GM23248 (cell line): ENCODE measurements around the gene HUWE1. TPM values are rescaled to one million over a fixed set of nuclear protein-coding genes. Genes with fewer than 3 reads are reported as not detected.

Experiments
- DNase-seq: peaks from one replicate; pipeline ENCODE4 v3.0.0-alpha.2; 2015
- H2AFZ ChIP-seq: fragments of 200-600 bp; sonication (generic); 2 replicates; pipeline ENCODE4 v1.6.1; 2016; ENCODE audit warnings: antibody characterized with exemption
- H3F3A ChIP-seq: fragments of 200-600 bp; sonication (generic); 2 replicates; pipeline ENCODE4 v1.6.1; 2016; ENCODE audit warnings: mild to moderate bottlenecking, antibody characterized with exemption, mixed run types; ENCODE audit not compliant: insufficient read depth
- H3K27ac ChIP-seq: fragments of 200-600 bp; sonication (generic); 2 replicates; pipeline ENCODE4 v1.5.1; 2016; ENCODE audit warnings: mild to moderate bottlenecking
- H3K27me3 ChIP-seq: fragments of 200-600 bp; sonication (generic); replicated peaks from 2 replicates; pipeline ENCODE4 v1.6.1; 2016; ENCODE audit warnings: mild to moderate bottlenecking; ENCODE audit not compliant: insufficient read depth
- H3K36me3 ChIP-seq: fragments of 200-600 bp; sonication (generic); 2 replicates; pipeline ENCODE4 v1.6.1; 2016; ENCODE audit warnings: low read depth, mild to moderate bottlenecking
- H3K4me1 ChIP-seq: fragments of 200-600 bp; sonication (generic); 2 replicates; pipeline ENCODE4 v1.6.1; 2016; ENCODE audit warnings: mild to moderate bottlenecking; ENCODE audit not compliant: insufficient read depth
- H3K4me2 ChIP-seq: fragments of 200-600 bp; sonication (generic); one replicate; pipeline ENCODE4 v1.6.1; 2016; ENCODE audit warnings: mild to moderate bottlenecking; ENCODE audit not compliant: unreplicated experiment
- H3K4me3 ChIP-seq: fragments of 200-600 bp; sonication (generic); 2 replicates; pipeline ENCODE4 v1.5.1; 2016; ENCODE audit warnings: mild to moderate bottlenecking
- H3K79me2 ChIP-seq: fragments of 200-600 bp; sonication (generic); 2 replicates; pipeline ENCODE4 v1.6.1; 2016; ENCODE audit warnings: mild to moderate bottlenecking; ENCODE audit not compliant: insufficient read depth
- H3K9ac ChIP-seq: fragments of 200-600 bp; sonication (generic); 2 replicates; pipeline ENCODE4 v1.6.1; 2016; ENCODE audit warnings: mild to moderate bottlenecking
- H3K9me2 ChIP-seq: fragments of 200-600 bp; sonication (generic); 2 replicates; pipeline ENCODE4 v1.6.1; 2016; ENCODE audit warnings: mixed run types, mild to moderate bottlenecking, moderate library complexity; ENCODE audit not compliant: insufficient read depth
- H3K9me3 ChIP-seq: fragments of 200-600 bp; sonication (generic); one replicate; pipeline ENCODE4 v1.6.1; 2017; ENCODE audit warnings: low read depth
- H4K20me1 ChIP-seq: fragments of 200-600 bp; sonication (generic); 2 replicates; pipeline ENCODE4 v1.6.0; 2016; ENCODE audit not compliant: insufficient read depth
- EZH2 ChIP-seq: fragments of 200-600 bp; sonication (generic); IDR thresholded peaks from 2 replicates; pipeline ENCODE4 v1.6.1; 2018; ENCODE audit warnings: antibody characterized with exemption, mild to moderate bottlenecking; ENCODE audit not compliant: insufficient read depth, poor library complexity, severe bottlenecking
- EZH2phosphoT487 ChIP-seq: fragments of 200-600 bp; sonication (generic); IDR thresholded peaks from 2 replicates; pipeline ENCODE4 v1.6.1; 2018; ENCODE audit warnings: antibody characterized with exemption, moderate library complexity, mild to moderate bottlenecking, low read depth; ENCODE audit not compliant: insufficient read depth
- WGBS, 2 experiments: methylation state at CpG; one replicate each; pipeline ENCODE4 v1.1.6; 2015 to 2017; ENCODE audit warnings: low lambda C conversion rate in 2 of 2, low coverage in 1 of 2; ENCODE audit errors: missing lambda C conversion rate in 2 of 2; 5-methylcytosine and 5-hydroxymethylcytosine counted together
- in situ Hi-C: fragments of 300-500 bp; cut with MboI; formaldehyde crosslinking; loops from 2 replicates; pipeline ENCODE4 v1.15.0; 2020
- polyA plus RNA-seq: library from polyadenylated mRNA; unstranded; fragments of >200 nt; fragmentation: Nextera tagmentation; extraction: Ambion mirVana; gene quantifications from 2 replicates; pipeline ENCODE4 v1.2.1, GENCODE V29; 2016
- total RNA-seq: library from RNA; depleted of rRNA; stranded (reverse); fragments of >200 nt; shearing (Covaris generic); gene quantifications from 2 replicates; pipeline ENCODE4 v1.2.3, GENCODE V29; 2014

HUWE1 gene
- total and polyA plus RNA-seq, 2 experiments from 2014 or later: 29.8 to 71.2 TPM

- WGBS, 2 experiments: 100% methylated on average over 1 of the region's 1 CpG
- no peak overlapping the region for H3K4me3 ChIP-seq
- no peaks in the 10 kb centered on the region for H3F3A ChIP-seq
- H3K27me3 ChIP-seq: no peaks in the 10 kb centered on the region
- no peak overlapping the region for H3K9ac ChIP-seq
- no peak overlapping the region for H2AFZ ChIP-seq
- H3K4me2 ChIP-seq: no peak overlapping the region
- no peaks in the 10 kb centered on the region for H3K9me3 ChIP-seq
- TF ChIP-seq EZH2 (no peak), EZH2phosphoT487 (no peak)
- peaks cover 9% of the 10 kb centered on the region; the same call in 1 of the 2 replicates for H3K36me3 ChIP-seq
- no peak overlapping the region for H3K27ac ChIP-seq
- in situ Hi-C loops: no loop called here
- H3K79me2 ChIP-seq: peaks cover 100% of the 10 kb centered on the region
- H3K9me2 ChIP-seq: no peaks in the 10 kb centered on the region
- no peak for DNase-seq
- H3K4me1 ChIP-seq: no peaks in the 10 kb centered on the region
- no peaks in the 10 kb centered on the region for H4K20me1 ChIP-seq
These were observed 20.3 kb downstream of the HUWE1 start for GRCh38 chrX:53666171-53666570.

DNA sequence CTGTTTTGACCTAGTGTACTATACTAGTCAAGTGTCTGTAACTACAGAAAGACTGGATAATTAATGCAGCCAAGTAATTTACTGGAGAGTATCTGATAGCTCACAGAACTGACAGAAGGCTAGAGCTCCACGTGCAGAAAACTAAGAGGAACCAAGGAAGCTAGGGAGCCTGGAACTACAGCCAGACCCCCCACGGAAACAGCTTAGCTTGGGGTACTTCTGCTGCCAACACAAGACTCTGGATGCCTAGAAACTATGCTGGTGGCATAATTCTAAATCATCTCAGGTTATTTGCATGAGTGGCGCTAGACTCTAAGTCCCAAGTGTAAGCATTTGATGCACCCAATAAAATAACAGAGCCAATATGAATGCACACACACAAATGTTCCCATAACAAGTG lies 26.5 kb downstream of the HUWE1 start:
- H3K9ac ChIP-seq: no peak overlapping the region
- no peaks in the 10 kb centered on the region; the same call in 1 of the 2 replicates for H4K20me1 ChIP-seq
- in situ Hi-C loops: no loop called here

DNA sequence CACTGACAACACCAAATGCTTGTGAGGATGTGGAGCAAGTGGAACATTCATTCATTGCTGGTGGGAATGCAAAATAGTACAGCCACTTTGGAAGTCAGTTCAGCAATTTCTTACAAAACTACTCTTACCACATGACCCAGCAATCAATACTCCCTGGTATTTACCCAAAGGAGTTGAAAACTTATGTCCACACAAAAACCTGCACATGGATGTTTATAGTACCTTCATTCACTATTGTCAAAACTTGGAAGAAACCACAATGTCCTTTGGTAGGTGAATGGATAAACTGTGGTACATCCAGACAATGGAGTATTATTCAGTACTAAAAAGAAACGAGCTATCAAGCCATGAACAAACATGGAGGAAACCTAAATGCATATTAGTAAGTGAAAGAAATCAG lies 27.5 kb downstream of the HUWE1 start:
- H3F3A ChIP-seq: no peaks in the 10 kb centered on the region
- no peak overlapping the region for H2AFZ ChIP-seq
- in situ Hi-C loops: no loop called here
- H3K9me3 ChIP-seq: no peaks in the 10 kb centered on the region
- peaks cover 100% of the 10 kb centered on the region for H3K79me2 ChIP-seq
- no peaks in the 10 kb centered on the region for H3K27me3 ChIP-seq
- no peak overlapping the region for H3K27ac ChIP-seq
- H4K20me1 ChIP-seq: no peaks in the 10 kb centered on the region; the same call in 1 of the 2 replicates
- H3K9ac ChIP-seq: no peak overlapping the region
- H3K9me2 ChIP-seq: no peaks in the 10 kb centered on the region
- H3K4me1 ChIP-seq: peaks cover 12% of the 10 kb centered on the region; the same call in 1 of the 2 replicates
- no peak for DNase-seq
- TF ChIP-seq EZH2phosphoT487 (no peak), EZH2 (no peak)
- no peak overlapping the region for H3K4me3 ChIP-seq
- H3K36me3 ChIP-seq: no peaks in the 10 kb centered on the region
- no peak overlapping the region for H3K4me2 ChIP-seq
- WGBS, 2 experiments: 92 to 96% methylated on average over 1 of the region's 1 CpG

More for the DNA sequence above, 26.5 kb downstream of the HUWE1 start:
- Histone ChIP-seq H3K36me3 (no peaks in the 10 kb centered on the region), H3F3A (no peaks in the 10 kb centered on the region), H3K9me2 (no peaks in the 10 kb centered on the region), H3K9me3 (no peaks in the 10 kb centered on the region), H3K4me2 (no peak overlapping the region), H3K79me2 (peaks cover 100% of the 10 kb centered on the region), H3K27me3 (no peaks in the 10 kb centered on the region), H3K4me3 (no peak overlapping the region), H3K27ac (no peak overlapping the region), H2AFZ (no peak overlapping the region), H3K4me1 (peaks cover 3% of the 10 kb centered on the region; the same call in 1 of the 2 replicates)
- DNase-seq: no peak
- TF ChIP-seq EZH2phosphoT487 (no peak), EZH2 (no peak)
- 94 to 97% methylated on average over 3 of the region's 3 CpGs for WGBS, 2 experiments

- Histone ChIP-seq H3K27me3 (no peaks in the 10 kb centered on the region), H3K79me2 (peaks cover 100% of the 10 kb centered on the region), H3K4me2 (no peak overlapping the region), H3K36me3 (peaks cover 16% of the 10 kb centered on the region; the same call in 1 of the 2 replicates), H3K4me1 (peaks cover 18% of the 10 kb centered on the region; the same call in 1 of the 2 replicates), H2AFZ (no peak overlapping the region), H3K9me3 (no peaks in the 10 kb centered on the region), H3K4me3 (no peak overlapping the region), H4K20me1 (no peaks in the 10 kb centered on the region; the same call in 1 of the 2 replicates), H3K9me2 (no peaks in the 10 kb centered on the region), H3K9ac (no peak overlapping the region), H3F3A (0 out of 2 replicates have a peak, but pooled peaks cover 4% of the 10 kb centered on the region), H3K27ac (no peak overlapping the region)
- 96 to 100% methylated on average over 1 of the region's 1 CpG for WGBS, 2 experiments
- TF ChIP-seq EZH2 (no peak), EZH2phosphoT487 (no peak)
- in situ Hi-C loops: no loop called here
- no peak for DNase-seq
These were observed 29.7 kb downstream of the HUWE1 start for GRCh38 chrX:53656845-53657244.
